ENCODE data around the gene B3GALT5.
"Not testable (repeated sequence)": the region's sequence is repeated elsewhere in the genome, so short reads cannot be mapped to it uniquely, and the experiment has no call there.

The B3GALT5 gene

DNA sequence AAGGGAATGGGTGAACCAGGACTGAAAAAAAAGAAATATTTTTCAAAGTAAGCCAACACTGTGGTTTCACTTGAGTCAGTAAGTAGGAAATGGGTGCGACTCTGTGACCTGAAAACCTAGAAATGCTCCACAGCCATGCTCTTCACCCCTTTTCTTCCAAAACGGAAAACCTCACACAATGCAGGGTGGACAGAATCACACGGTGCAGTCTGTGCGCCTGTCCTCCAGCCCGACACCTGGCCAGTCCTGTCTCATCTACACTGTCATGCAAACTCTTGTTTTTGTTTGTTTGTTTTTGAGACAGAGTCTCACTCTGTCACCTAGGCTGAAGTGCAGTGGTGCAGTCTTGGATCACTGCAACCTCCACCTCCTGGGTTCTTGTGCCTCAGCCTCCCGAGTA is 53.3 kb downstream of the B3GALT5 start:
- no peak for DNase-seq

DNA sequence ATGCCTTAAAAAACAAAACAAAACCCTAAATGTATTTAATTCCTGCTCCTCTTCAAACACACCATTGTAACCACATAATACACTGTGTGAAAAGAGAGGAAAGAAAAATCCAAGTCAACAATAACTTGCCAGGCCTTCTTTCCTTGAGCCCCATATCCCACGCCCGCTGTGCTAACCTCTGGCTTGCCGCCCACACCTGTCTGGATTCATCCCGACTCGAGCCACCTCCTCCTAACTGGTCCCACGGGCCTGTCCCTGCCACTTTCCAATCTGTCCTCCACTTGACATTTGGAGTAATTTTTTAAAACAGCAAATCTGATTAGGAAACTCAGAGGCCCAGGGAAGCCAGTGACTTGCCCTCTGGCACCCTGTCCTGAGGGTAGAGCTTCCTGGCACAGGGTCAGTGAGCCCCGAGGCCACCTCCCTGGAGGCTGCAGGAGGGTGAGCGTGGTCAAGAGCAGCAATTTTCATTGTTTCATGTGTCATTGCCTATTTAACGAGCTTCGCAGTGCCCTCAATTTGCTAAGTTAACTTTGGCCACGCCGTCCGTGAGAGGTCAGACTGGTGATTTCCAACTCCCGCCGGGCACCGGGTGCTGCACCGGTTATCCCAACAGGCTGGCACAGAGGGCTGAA is 54.1 kb downstream of the B3GALT5 start:
- DNase-seq: no peak

DNA sequence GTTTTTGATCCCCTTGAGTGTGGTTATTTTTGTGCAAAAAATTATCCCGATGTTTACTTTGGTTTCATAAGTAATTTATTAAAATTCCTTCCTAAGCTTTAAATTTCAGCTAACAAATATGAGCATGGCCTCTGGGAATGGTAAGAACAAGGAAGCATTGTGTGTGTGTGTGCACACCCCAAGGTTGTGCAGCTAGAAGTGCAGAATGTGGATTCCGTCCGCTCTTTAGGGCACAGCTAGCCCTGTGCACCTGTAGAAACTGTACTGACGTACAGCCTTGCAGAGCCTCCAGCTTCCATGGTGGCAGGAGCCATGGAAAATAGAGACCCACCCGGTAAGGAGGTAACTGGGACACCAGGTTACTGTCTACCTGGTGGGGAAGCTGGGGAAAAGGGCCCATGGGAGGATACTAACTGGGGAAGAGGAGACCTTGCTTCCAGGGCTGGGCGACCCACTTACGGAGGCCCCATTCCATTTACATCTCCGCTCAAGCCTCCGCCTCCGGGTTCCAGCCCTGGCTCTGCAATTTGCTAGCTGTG is 54.7 kb downstream of the B3GALT5 start:
- no peak for DNase-seq

DNA sequence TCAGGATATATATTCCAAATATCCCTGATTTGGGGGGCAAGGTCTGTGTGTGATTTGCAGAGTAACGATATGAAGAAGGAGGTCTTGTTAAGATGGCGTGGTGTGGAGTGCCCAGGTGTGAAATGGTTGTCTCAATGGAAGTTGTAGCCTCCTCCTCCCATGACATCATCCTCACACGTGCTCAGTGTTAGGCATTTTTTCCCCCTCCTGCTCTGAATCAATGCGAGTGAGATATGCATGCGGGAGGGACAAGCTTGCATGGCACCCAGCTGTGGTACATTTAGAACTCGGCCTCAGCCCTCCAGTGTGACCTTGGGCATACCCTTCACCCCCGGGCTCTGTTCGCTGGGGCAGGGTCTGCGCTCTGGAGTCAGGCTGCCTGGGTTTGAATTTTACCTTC is 55.6 kb downstream of the B3GALT5 start:
- DNase-seq: no peak

DNA sequence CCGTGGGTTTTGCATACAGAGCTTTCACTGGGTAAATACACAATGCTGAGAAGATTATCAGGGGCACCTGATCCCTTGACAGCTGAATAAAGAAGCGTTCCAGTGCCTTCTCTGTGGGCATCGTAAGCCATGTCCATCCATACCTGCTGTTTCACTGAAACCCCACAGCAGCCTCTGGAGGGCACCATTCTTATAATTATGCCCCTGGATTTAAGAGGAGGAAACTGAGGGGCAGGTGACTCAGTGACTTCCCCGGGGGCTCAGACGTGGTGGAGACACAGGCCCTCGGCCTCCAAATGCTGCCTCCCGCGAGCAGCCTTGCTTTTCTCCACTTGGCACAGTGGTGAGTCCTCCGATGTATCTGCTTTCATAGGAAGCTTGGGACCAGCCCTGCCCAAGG is 56.7 kb downstream of the B3GALT5 start:
- DNase-seq: no peak

DNA sequence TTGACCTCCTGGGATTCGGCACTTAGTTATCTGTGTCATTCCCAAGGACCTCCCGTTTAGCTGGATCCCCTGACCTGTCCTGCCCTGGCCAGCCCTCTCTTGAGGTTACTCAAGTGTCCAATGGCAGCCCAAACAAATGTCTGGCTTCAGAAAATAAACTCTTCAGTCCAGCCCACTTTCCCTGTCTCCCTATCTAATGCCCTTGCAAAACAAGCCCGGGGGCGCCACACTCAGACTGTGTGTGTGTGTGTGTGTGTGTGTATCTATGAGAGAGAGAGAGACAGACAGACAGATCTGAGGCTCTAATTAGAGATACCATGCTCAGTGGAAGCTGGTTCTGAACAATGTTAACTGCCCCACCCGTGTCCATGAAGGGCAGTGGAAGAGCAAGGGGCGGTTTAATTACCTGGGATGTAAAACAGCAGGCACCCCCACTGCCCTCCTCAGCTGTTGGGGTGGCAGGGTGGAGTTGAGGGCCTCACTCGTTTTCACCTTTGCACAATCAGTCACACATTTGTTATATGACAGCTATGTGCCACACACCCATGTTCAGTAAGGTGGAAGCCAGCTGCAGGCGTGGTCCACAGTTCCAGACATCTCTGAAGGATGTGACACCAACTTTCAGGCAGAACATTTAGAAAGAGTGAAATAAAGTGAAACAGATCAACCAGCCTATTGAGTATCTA is 57.4 kb downstream of the B3GALT5 start:
- DNase-seq: no peak

DNA sequence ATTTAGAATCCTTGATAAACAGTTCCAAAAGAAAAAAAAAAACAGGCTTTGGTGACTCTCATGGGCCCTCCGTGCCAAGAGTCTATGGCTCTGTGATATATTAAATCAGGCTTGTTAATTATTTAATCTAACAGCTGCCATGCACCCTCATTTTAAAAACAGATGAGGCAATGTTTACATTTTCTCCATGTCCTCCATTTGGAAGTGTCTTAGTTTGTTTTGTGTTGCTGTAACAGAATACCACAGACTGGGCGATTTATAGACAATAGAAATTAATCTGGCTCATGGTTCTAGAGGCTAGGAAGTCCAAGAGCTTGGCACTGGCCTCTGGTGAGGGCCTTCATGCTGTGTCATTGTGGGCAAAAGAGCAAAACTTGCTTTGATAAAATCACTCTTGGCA is 58.0 kb downstream of the B3GALT5 start:
- DNase-seq: no peak

DNA sequence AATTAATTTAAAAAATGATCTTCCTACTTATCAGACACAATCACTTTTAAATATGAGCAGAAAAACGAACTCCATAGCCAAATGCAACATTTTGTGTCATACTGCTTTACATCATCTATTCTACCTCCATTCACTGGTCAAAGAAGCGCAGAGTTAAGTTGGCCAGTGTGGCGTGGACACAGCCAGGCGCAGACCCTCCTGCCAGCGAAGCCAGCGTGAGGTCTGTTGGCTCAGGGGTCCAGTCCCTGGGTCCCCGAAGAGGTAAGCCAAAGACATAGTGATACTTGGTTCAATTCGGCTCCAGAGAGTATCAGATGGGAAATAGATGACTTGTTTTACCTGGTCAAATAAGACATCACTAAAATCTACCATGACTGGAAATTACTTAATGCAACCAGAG is 59.2 kb downstream of the B3GALT5 start:
- DNase-seq: no peak

DNA sequence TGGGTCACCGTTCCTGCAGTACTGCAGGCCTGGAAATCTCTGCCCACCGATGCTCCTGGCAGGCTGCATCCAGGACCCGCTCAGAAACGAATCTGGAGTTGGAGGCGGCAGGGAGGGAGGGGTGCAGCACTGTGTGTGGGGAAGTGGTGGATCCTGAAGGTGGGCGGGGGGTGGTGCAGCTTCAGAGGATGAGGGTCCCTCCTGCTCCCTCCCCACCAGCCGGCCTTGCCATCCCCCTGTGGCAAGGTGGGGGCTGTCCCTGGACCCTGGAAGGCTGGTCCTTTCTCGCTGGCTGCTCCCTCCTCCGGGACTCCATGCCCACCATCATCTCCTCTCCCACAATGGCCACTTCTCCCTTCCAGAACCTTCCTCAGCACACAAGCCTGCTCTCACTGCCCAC is 60.4 kb downstream of the B3GALT5 start:
- no peak for DNase-seq

DNA sequence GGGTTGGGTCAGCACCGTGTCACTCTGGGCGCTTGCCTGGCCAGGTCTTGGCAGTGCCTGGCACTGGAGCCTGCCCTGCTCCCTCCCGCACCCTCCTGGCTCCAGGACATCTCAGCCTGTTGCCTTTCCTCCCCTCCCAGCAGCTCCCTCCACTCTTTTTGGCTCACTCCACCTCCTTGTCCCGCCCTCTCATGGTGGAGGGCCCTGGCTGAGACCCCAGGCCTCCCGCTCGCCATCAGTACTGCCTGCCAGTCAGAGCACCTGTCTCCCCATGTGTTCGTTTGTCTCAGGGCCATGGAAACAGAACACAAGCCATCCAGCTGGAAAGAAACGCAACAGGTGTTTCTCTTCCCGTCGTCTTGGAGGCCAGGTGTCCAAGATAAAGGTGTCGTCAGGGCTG is 61.0 kb downstream of the B3GALT5 start:
- no peak for DNase-seq

DNA sequence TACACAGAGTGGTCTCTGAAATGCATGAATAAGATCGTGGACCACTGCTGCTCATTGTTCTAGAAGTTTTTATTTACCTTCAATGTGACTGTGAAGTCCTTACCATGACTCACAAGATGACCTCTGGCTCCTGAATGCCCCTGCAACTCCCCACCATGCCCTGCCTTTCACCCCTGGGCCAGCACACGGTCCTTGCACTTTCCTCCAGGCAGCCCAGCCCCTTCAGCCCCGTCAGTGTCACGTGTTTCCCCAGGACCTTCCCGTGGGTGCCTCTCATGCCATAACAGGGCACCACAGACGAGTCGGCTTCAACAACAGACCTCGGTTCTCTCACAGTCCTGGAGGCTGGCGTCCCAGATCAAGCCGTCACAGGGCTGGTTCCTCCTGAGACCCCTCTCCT is 62.1 kb downstream of the B3GALT5 start:
- DNase-seq: no peak

DNA sequence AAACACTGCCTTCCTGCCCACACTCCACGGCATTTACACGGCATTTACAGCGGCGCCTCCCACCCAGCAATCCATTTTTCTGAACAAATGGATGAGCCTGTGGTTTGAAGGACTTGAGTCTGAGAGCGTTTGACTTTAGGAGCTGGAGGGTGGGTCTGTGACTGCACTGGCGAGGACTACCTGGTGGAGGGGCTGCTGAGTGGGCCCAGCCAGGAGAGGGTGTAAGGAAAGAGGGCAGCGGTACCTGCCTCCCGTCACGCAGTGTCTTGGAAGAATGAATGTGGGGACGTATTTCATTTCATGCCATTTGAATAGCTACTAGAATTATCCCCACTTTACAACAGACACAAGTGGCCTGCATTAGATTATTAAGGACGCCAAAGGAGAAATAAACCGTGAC is 62.9 kb downstream of the B3GALT5 start:
- no peak for DNase-seq

DNA sequence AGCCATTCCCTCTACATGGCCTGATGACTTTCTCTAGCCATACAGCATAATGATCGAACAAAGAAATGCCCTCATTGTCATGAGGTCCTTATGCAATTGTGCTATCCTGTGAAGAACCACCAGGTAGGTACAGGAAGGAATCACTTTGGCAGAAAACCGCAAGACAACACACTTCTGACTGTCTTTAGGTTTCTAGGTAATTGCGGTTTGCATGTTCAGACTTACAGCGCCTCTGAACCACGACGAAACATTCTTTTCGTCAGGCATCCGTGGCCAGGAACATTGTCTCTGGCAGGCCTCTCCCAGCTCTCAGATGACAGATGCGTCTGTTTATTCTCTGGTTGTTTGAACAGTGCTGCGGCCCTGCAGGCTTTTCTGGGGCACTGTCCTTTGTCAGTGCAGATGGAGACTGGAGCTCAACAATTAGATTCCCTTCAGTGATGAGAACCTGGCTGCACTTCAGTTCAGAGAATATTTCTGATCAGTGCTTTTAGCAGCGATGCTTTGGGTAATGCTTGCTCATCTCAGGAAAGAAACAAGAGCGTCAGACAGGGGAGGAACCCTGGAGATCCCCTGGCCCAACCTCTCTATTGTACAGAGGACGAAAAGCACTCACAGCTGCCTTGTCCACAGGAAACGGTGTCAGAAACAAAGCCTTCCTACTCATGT is 63.4 kb downstream of the B3GALT5 start:
- DNase-seq: peak in 5 of 51 donors; percentile 9 to 27 (median 11)

DNA sequence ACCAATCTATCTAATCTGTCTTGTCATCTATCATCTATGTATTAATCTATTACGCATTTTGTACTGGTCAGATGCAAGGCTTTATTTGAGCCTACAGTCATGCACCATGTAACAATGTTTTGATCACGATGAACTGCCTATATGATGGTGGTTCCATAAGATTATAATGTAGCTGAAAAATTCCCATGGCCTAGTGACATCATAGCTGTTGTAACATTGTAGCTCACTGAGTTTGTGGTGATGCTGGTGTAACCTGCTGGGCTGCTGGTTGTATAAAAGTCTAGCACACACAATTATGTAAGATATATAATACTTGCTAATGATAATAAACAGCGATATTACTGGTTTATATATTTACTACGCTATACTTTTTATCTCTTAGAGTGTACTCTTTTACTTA is 67.5 kb downstream of the B3GALT5 start:
- no peak for DNase-seq

DNA sequence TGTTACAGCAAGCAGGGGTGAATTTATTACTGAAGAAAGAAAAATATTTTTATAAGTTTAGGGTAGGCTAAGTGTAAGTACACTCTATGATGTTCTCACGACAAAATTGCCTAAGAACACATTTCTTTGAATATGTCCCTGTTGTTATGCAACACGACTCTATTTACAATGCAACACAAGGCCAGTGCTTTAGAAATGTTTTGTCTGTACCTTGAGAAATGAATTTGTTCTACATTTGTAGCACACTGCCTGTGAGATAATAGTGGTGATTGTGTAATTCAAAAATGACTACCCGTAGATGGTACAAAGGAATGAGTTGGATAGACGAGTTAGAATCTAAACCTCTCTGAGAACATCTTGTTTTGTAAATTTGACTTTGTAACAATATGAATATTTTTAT is 68.5 kb downstream of the B3GALT5 start:
- no peak for DNase-seq

DNA sequence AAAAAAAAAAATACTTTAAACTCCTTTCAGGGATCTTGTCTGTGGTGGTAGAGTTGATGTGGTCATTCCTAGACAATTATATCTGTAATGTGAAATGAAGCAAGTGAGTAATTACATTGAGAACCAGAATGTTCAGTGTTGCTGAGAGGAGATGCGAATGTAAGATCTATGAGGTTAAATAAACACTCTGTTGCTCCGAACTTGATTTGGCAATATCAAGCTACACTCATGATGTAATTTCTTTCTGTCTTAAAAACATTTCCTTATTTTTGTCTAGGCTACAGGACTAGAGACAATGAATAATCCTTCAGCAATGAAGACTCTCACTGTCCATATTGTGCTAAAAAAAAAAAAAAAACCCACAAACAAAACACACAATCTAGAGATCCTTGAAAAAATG is 69.1 kb downstream of the B3GALT5 start:
- DNase-seq: no peak

DNA sequence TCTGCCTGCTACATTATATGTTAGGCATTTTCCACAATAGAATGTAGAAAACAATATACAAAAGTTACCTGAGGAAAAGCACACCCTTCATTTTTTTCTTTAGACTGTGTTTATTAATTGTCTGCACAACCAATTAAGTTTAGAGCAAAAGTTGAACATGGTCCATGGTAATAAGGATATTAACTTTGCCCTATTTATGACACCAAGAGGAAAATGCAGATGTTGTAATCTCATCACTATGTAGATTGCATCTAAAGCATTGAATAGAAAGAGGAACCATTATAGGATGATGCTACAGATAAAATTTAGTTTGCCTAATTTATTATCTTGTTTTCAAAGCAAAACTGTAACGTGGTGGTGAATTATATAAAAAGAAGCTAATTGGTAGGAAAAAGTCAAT is 72.5 kb downstream of the B3GALT5 start:
- DNase-seq: no peak

DNA sequence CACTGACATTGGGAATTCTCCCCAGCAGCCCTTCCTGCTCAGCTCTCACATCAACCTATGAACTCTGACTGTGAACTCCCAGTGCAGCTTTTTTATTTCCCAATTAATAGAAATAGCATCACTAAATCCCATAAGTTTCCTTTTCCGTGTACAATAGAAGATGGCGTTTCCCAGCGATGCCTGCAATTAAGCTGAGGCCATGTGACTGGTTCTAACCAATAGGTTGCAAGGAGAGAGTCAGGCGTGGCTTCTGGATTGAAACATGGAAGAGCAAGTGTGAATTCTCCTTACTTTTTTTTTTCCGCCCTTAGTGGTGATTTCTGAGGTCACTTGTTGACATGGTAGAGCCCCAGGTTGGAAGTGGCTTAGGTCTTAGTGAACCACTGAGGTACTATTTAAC is 73.3 kb downstream of the B3GALT5 start:
- no peak for DNase-seq

DNA sequence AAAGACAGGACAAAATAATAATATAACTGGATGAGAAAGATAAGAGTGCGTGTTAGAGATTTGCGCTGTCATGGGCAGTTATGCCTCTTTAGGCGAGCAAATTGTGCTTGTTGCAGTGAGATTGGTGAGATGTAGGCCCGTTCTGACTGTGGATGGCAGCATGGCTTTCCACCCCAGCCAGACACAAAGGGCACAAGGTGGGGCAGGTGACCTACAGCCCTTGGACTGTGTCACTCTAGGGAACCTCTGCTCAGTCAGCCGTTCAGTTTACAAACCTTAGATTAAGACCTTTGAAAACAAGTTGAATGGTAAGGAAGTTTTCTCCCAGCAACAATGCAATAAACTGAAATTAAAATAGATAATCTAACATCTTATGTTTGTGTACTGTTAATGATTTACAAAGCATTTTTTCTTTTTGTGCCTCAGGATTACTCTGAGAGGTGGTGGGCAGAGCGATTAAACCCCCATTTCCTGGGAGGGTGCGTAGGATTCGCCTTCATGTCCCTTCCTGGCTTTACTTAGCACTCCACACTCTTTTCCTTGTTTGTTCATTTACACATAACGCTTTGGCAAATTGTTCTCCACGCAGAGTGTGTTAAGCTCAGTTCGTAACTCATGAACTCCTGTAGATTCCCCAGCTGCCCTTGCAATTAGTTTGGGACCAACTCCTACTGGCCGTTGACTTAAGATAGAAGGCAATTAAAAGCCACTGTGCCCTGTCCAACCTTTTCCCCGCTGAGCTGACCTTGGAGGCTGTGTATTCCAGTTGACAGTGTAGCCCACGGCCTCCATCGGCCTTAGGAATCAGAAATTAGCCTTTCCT is 74.1 kb downstream of the B3GALT5 start:
- DNase-seq: no peak

DNA sequence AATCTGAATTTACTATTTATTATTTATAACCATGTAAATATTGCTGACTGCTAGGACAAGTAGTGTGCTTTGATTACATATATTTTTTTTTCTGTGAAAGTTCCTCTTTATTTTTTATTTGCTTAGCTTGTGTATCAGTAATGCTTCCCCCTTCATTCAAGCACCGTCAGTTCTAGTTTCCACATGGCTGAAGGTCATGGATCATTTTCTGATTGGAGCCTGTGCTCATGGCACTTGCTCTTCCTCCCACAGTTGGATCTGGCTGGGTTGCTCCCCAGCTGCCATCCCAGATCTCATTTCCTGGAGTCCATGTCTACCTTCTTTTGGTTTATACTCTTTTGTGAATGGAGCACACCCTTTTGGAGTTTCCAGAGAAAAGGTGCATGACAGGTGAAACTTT is 75.3 kb downstream of the B3GALT5 start:
- DNase-seq: no peak

DNA sequence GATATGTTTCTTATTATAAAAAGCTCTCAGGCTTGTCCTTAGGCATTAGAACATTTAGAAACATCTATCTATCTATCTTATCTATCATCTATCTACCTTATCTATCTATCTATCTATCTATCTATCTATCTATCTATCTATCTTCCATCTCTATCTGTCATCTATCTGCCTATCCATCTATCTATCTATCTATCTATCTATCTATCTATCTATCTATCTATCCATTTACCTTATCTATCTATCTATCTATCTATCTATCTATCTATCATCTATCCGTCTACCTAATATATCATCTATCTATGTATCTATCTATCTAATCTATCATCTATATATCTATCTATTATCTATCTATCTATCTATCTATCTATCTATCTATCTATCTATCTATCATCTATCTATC is 77.1 kb downstream of the B3GALT5 start:
- DNase-seq: not testable (repeated sequence)

DNA sequence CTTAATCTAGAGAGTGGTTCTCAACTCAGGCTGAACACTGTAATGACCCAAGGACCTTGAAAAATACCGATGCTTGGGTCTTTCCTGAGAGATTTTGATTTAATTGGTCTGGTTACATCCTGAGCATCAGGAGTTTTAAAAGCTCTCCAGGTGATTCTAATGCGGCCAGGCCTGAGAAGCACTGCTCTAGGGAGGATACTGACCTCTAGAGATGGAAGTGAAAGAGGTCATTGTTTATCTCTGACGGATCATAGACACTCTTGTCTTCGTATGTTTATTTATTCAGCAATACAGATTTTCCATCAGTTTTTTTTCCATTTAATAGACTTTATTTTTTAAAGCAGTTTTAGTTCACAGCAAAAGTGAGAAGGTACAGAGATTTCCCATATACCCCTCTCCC is 77.7 kb downstream of the B3GALT5 start:
- DNase-seq: no peak

Measured in hypothalamus (tissue), 51 donors.